Right lobe of liver (tissue), 4 donors: ENCODE measurements around the gene ZNF789.

ENCODE experiments used
- POLR2A ChIP-seq: fragments of 450-650 bp; IDR thresholded peaks from one replicate; pipeline ENCODE4 v1.6.1; 2017; ENCODE audit warnings: antibody characterized with exemption, mild to moderate bottlenecking
- TF ChIP-seq, protein P1 (sequence below), 4 donors: fragments of 200-600 bp in 3 of 4; fragments of 450-650 bp in 1 of 4; IDR thresholded peaks; one replicate each; pipeline versions ENCODE4 v1.5.1 to v1.8.0; 2016 to 2022; ENCODE audit warnings: antibody characterized with exemption in 4 of 4, mild to moderate bottlenecking in 2 of 4
- donor health status: DM: no; HTN: no; CAD: no.
- donor health status: DM: no; HTN: no; CAD: no.
- donor health status: DM: no; HTN: yes; CAD: no.

DNA sequence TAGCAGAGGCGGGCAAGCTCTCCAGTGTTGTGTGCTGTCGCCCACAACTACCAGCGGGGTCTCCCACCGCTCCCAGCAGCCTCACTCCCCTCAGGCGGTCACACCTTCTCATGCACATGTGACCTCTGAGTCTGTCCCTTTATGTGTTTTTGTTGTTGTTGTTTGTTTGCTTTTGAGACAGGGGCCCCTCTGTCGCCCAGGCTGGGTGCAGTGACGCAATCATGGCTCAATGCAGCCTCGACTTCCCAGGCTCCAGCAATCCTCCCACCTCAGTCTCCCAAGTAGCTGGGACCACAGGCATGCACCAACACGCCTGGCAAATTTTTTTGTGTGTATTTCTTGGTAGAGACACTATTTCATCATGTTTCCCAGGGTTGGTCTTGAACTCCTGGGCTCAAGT, 32.5 kb upstream of the ZNF789 start:
- TF ChIP-seq, protein P1, sequence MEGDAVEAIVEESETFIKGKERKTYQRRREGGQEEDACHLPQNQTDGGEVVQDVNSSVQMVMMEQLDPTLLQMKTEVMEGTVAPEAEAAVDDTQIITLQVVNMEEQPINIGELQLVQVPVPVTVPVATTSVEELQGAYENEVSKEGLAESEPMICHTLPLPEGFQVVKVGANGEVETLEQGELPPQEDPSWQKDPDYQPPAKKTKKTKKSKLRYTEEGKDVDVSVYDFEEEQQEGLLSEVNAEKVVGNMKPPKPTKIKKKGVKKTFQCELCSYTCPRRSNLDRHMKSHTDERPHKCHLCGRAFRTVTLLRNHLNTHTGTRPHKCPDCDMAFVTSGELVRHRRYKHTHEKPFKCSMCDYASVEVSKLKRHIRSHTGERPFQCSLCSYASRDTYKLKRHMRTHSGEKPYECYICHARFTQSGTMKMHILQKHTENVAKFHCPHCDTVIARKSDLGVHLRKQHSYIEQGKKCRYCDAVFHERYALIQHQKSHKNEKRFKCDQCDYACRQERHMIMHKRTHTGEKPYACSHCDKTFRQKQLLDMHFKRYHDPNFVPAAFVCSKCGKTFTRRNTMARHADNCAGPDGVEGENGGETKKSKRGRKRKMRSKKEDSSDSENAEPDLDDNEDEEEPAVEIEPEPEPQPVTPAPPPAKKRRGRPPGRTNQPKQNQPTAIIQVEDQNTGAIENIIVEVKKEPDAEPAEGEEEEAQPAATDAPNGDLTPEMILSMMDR (IDR thresholded peaks at IDR 0.05) = no peak
- no peak for TF ChIP-seq POLR2A
